Tibial nerve (tissue), 4 donors: ENCODE data around the gene STT3A. TPM values are rescaled to one million over a fixed set of nuclear protein-coding genes. Genes with fewer than 3 reads are reported as not detected.

ENCODE experiments used
- DNase-seq, 2 donors: peaks; one replicate each; pipeline ENCODE4 v3.0.0-alpha.2; 2019; ENCODE audit warnings: low spot score in 2 of 2
- H3K27ac ChIP-seq, 4 donors: fragments of 200-600 bp; sonication (generic) in 3 of 4; one replicate each; pipeline ENCODE4 v1.5.1; 2017 to 2019; ENCODE audit warnings: mild to moderate bottlenecking in 1 of 4
- H3K27me3 ChIP-seq, 2 donors: fragments of 200-600 bp; sonication (generic) in 1 of 2; one replicate each; pipeline versions ENCODE4 v1.5.1 to v1.6.0; 2017 to 2019
- H3K36me3 ChIP-seq, 3 donors: fragments of 200-600 bp; sonication (generic); one replicate each; pipeline ENCODE4 v1.5.1; 2018 to 2019
- H3K4me1 ChIP-seq, 4 donors: fragments of 200-600 bp; sonication (generic) in 3 of 4; one replicate each; pipeline ENCODE4 v1.5.1; 2017 to 2019
- H3K4me3 ChIP-seq, 4 donors: fragments of 200-600 bp; sonication (generic) in 3 of 4; one replicate each; pipeline ENCODE4 v1.5.1; 2017 to 2019; ENCODE audit warnings: mild to moderate bottlenecking in 1 of 4, moderate library complexity in 1 of 4
- H3K9me3 ChIP-seq, 4 donors: fragments of 200-600 bp; sonication (generic) in 3 of 4; one replicate each; pipeline ENCODE4 v1.5.1; 2017 to 2019
- CTCF ChIP-seq, 5 experiments: fragments of 200-600 bp in 3 of 5; fragments of 450-650 bp in 2 of 5; sonication (generic) in 3 of 5; IDR thresholded peaks; one replicate each; pipeline ENCODE4 v1.5.1; 2016 to 2019; ENCODE audit warnings: antibody characterized with exemption in 5 of 5, mild to moderate bottlenecking in 3 of 5, moderate library complexity in 2 of 5
- EP300 ChIP-seq, 2 donors: sonication (generic); formaldehyde crosslinking; IDR thresholded peaks; one replicate each; pipeline ENCODE4 v1.6.1; 2017; ENCODE audit warnings: antibody characterized with exemption in 2 of 2, mild to moderate bottlenecking in 1 of 2
- POLR2A ChIP-seq, 2 donors: fragments of 450-650 bp; IDR thresholded peaks; one replicate each; pipeline ENCODE4 v1.6.1; 2017; ENCODE audit warnings: antibody characterized with exemption in 2 of 2, mild to moderate bottlenecking in 2 of 2, moderate library complexity in 2 of 2
- WGBS, 2 donors: methylation state at CpG; one replicate each; pipeline ENCODE4 v1.1.5; 2018; 5-methylcytosine and 5-hydroxymethylcytosine counted together
- total RNA-seq, 4 donors: library from RNA; depleted of rRNA; stranded (reverse); fragments of >200 nt; gene quantifications; one replicate each; pipeline ENCODE4 v1.1.0, GENCODE V29; 2016

The STT3A gene
- total RNA-seq, 4 donors from 2014 or later = 54.8 to 172 (median 73.3) TPM

- Histone ChIP-seq H3K36me3 (peaks cover 0 to 42% (median 0%) of the 10 kb centered on the region in 3 donors), H3K4me3 (no peak overlapping the region), H3K27ac (no peak overlapping the region), H3K9me3 (no peaks in the 10 kb centered on the region), H3K27me3 (no peaks in the 10 kb centered on the region), H3K4me1 (peaks cover 0 to 45% (median 13%) of the 10 kb centered on the region in 4 donors)
- no peak for TF ChIP-seq EP300 (IDR thresholded peaks at IDR 0.05)
- no peak for TF ChIP-seq CTCF (IDR thresholded peaks at IDR 0.05)
- no peak for TF ChIP-seq POLR2A (IDR thresholded peaks at IDR 0.05)
- WGBS, 2 donors = 62 to 77% methylated on average over 3 of the region's 3 CpGs
- DNase-seq = no peak
Measured at GRCh38 chr11:125594958-125595357, 2.3 kb downstream of the STT3A start.

DNA sequence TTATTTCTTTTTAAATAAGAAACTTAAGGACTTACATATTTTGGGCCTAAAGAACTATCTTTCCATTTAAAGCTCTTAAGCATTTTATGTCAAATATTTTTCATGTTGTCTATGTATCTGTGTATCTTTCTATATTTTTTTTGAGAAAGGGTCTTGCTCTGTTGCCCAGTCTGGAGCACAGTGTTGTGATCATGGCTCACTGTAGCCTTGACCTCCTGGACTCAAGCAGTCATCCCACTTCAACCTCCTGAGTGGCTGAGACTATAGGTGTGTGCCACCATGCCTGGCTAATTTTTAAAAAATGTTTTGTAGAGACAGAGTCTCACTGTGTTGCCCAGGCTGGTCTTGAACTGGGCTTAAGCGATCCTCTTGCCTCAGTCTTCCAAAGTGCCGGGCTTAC lies 8.0 kb downstream of the STT3A start:
- no peak for DNase-seq
- peaks cover 0 to 99% (median 12%) of the 10 kb centered on the region in 3 donors for H3K36me3 ChIP-seq
- no peak overlapping the region for H3K27ac ChIP-seq
- peaks cover 0 to 10% (median 0%) of the 10 kb centered on the region in 4 donors for H3K4me1 ChIP-seq
- H3K4me3 ChIP-seq = no peak overlapping the region
- WGBS, 2 donors = 96 to 100% methylated on average over 2 of the region's 2 CpGs
- no peaks in the 10 kb centered on the region for H3K9me3 ChIP-seq
- H3K27me3 ChIP-seq = no peaks in the 10 kb centered on the region
- TF ChIP-seq POLR2A (IDR thresholded peaks at IDR 0.05) (no peak), EP300 (IDR thresholded peaks at IDR 0.05) (no peak), CTCF (IDR thresholded peaks at IDR 0.05) (no peak)

DNA sequence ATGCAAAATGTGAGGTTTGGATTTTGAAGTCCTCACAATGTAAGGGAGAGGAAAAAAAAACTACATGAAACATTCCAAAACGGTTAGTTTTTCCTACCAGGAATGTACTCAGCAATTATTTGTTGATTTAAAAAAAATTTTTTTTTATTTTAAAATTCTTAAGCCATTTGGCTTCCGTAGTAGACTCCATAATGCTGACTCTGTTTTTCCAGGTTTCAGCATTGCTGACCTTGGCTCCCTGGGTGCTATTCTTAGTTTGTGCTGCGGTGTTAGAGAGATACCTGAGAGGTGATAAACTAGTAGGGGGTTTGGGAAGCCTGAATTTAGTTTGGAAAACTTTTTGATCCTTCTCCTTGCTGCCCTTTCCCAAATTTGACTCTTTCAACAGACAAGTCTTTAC lies 10.6 kb downstream of the STT3A start:
- Histone ChIP-seq H3K27ac (no peak overlapping the region), H3K9me3 (no peaks in the 10 kb centered on the region), H3K4me3 (no peak overlapping the region), H3K4me1 (no peaks in the 10 kb centered on the region), H3K27me3 (no peaks in the 10 kb centered on the region), H3K36me3 (peaks cover 0 to 100% (median 18%) of the 10 kb centered on the region in 3 donors)
- 72 to 75% methylated on average over 3 of the region's 3 CpGs for WGBS, 2 donors
- DNase-seq = no peak
- TF ChIP-seq POLR2A (IDR thresholded peaks at IDR 0.05) (no peak), CTCF (IDR thresholded peaks at IDR 0.05) (no peak), EP300 (IDR thresholded peaks at IDR 0.05) (no peak)

DNA sequence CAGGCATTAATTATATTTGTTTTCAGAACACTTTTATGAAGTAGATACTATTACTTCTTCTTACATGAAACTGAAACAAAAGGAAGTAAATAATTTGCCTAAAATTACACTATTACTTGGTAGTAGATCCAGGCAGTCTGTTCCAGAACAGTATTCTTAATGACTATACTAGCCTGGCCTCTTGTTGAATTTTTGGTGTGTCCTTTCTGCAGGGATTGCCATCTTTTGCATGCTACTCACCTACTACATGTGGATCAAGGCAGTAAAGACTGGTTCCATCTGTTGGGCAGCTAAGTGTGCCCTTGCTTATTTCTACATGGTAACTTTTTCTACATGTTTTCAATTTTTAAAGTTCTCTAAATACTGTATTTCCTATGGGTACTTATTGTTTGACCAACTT lies 12.8 kb downstream of the STT3A start:
- Histone ChIP-seq H3K36me3 (peaks cover 0 to 100% (median 18%) of the 10 kb centered on the region in 3 donors), H3K9me3 (no peaks in the 10 kb centered on the region), H3K27ac (no peak overlapping the region), H3K4me1 (no peaks in the 10 kb centered on the region), H3K27me3 (no peaks in the 10 kb centered on the region), H3K4me3 (no peak overlapping the region)
- TF ChIP-seq EP300 (IDR thresholded peaks at IDR 0.05) = no peak
- no peak for TF ChIP-seq CTCF (IDR thresholded peaks at IDR 0.05)
- no peak for TF ChIP-seq POLR2A (IDR thresholded peaks at IDR 0.05)
- DNase-seq = no peak

- no peaks in the 10 kb centered on the region for H3K27me3 ChIP-seq
- H3K4me3 ChIP-seq = no peak overlapping the region
- H3K9me3 ChIP-seq = no peaks in the 10 kb centered on the region
- TF ChIP-seq POLR2A (IDR thresholded peaks at IDR 0.05) (no peak), EP300 (IDR thresholded peaks at IDR 0.05) (no peak), CTCF (IDR thresholded peaks at IDR 0.05) (no peak)
- 75 to 79% methylated on average over 7 of the region's 7 CpGs for WGBS, 2 donors
- no peaks in the 10 kb centered on the region for H3K4me1 ChIP-seq
- no peak for DNase-seq
- H3K27ac ChIP-seq = no peak overlapping the region
- H3K36me3 ChIP-seq = peaks cover 3 to 95% (median 24%) of the 10 kb centered on the region in 3 donors
Measured at GRCh38 chr11:125609545-125609944, 16.9 kb downstream of the STT3A start.
